Loucy (cell line): Measurements from ENCODE around the gene COL5A1.

ENCODE experiments used
- EZH2phosphoT487 ChIP-seq: fragments of 200-600 bp; IDR thresholded peaks from 2 replicates; pipeline ENCODE4 v1.6.1; 2018; ENCODE audit warnings: antibody characterized with exemption, mild to moderate bottlenecking, moderate library complexity, borderline replicate concordance
- TF ChIP-seq, protein P1 (sequence below): fragments of 200-600 bp; sonication (generic); conservative IDR thresholded peaks from 2 replicates; pipeline ENCODE4 v1.5.1; 2014; ENCODE audit warnings: mild to moderate bottlenecking, antibody characterized with exemption, low read length

DNA sequence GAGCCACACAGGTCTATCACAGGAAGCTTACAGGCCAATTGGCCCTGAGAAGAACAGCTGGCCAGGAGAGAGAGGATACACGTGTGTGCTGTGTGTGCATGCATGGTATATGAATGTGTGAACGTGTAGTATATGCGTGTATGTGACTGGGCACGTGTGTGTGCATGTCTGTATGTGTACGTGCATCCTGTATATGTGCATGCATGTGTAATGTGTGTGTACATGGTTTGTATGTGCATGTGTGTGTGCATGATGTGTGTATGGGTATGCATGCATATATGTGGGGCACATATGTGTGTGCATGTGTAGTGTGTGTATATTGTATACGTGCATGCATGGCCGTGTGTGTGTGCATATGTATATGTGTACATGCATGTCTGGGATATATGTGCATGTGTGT is 182.0 kb downstream of the COL5A1 start:
- TF ChIP-seq, protein P1, sequence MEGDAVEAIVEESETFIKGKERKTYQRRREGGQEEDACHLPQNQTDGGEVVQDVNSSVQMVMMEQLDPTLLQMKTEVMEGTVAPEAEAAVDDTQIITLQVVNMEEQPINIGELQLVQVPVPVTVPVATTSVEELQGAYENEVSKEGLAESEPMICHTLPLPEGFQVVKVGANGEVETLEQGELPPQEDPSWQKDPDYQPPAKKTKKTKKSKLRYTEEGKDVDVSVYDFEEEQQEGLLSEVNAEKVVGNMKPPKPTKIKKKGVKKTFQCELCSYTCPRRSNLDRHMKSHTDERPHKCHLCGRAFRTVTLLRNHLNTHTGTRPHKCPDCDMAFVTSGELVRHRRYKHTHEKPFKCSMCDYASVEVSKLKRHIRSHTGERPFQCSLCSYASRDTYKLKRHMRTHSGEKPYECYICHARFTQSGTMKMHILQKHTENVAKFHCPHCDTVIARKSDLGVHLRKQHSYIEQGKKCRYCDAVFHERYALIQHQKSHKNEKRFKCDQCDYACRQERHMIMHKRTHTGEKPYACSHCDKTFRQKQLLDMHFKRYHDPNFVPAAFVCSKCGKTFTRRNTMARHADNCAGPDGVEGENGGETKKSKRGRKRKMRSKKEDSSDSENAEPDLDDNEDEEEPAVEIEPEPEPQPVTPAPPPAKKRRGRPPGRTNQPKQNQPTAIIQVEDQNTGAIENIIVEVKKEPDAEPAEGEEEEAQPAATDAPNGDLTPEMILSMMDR: no peak
- TF ChIP-seq EZH2phosphoT487: no peak
